ENCODE results near the gene LAD1. TPM values are rescaled to one million over a fixed set of nuclear protein-coding genes. Genes with fewer than 3 reads are reported as not detected.

Gene LAD1
- total and polyA plus RNA-seq, 2 donors (not counting 1 experiment from before 2014, with no cell fraction given), result not detected

DNA sequence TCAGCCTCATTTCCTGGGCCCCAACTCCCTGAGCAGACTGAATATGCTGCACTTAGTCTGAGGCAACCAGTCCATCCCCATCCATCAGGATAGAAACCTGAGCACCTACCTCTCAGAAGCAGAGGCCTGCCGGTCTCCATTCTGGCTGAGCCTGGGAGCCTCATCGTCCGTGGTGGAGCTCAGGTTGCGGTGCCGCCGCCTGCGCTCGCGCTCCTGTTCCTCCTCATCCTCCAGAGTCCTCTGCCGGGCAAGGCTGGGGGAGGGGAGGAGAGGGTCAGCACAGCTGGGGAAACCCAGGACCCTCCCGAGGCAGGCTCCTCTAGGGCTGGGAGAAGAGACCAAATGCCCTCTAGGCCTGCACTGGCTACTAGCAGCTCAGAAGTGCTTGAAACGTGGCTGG is 10.1 kb downstream of the LAD1 start:
- H3K79me2 ChIP-seq (ENCODE audit: control insufficient read depth, insufficient read depth, low read length), result no peaks in the 10 kb centered on the region
- peaks cover 6% of the 10 kb centered on the region for H3K4me1 ChIP-seq (ENCODE audit: control insufficient read depth, extremely low read depth, insufficient read depth, low read length)
- no peak overlapping the region for H3K4me2 ChIP-seq (ENCODE audit: extremely low read depth, insufficient read depth, low read length)
- no peak overlapping the region for H3K27ac ChIP-seq (ENCODE audit: insufficient read depth, low read length)
- no peak overlapping the region for H2AFZ ChIP-seq (ENCODE audit: low read length)
- H3K9ac ChIP-seq (ENCODE audit: insufficient read depth, low read length), result no peak overlapping the region
- no peaks in the 10 kb centered on the region for H4K20me1 ChIP-seq (ENCODE audit: control insufficient read depth, extremely low read depth, insufficient read depth, low read length)
- H3K9me3 ChIP-seq (ENCODE audit: control insufficient read depth, insufficient read depth, low read depth, low read length), result no peaks in the 10 kb centered on the region
- H3K4me3 ChIP-seq (replicated peaks in 1 of 4; ENCODE audit: control extremely low read depth in 1 of 4, insufficient read depth in 1 of 4, low read depth in 3 of 4, low read length in 4 of 4), result no peak overlapping the region
- H3K27me3 ChIP-seq (ENCODE audit: control insufficient read depth, insufficient read depth, low read length), result peaks cover 20% of the 10 kb centered on the region
- TF ChIP-seq, protein P1, sequence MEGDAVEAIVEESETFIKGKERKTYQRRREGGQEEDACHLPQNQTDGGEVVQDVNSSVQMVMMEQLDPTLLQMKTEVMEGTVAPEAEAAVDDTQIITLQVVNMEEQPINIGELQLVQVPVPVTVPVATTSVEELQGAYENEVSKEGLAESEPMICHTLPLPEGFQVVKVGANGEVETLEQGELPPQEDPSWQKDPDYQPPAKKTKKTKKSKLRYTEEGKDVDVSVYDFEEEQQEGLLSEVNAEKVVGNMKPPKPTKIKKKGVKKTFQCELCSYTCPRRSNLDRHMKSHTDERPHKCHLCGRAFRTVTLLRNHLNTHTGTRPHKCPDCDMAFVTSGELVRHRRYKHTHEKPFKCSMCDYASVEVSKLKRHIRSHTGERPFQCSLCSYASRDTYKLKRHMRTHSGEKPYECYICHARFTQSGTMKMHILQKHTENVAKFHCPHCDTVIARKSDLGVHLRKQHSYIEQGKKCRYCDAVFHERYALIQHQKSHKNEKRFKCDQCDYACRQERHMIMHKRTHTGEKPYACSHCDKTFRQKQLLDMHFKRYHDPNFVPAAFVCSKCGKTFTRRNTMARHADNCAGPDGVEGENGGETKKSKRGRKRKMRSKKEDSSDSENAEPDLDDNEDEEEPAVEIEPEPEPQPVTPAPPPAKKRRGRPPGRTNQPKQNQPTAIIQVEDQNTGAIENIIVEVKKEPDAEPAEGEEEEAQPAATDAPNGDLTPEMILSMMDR (conservative IDR thresholded peaks at IDR 0.05 in 1 of 2, IDR thresholded peaks at IDR 0.05 in 1 of 2; ENCODE audit: low read depth in 1 of 2, low read length in 2 of 2), result no peak
- TF ChIP-seq EZH2 (IDR thresholded peaks at IDR 0.05; ENCODE audit: low read length, missing control alignments), result no peak
- no peak for DNase-seq (ENCODE audit: low read depth in 2 of 2)
- no peaks in the 10 kb centered on the region for H3K36me3 ChIP-seq (ENCODE audit: control insufficient read depth, insufficient read depth, low read length)

DNA sequence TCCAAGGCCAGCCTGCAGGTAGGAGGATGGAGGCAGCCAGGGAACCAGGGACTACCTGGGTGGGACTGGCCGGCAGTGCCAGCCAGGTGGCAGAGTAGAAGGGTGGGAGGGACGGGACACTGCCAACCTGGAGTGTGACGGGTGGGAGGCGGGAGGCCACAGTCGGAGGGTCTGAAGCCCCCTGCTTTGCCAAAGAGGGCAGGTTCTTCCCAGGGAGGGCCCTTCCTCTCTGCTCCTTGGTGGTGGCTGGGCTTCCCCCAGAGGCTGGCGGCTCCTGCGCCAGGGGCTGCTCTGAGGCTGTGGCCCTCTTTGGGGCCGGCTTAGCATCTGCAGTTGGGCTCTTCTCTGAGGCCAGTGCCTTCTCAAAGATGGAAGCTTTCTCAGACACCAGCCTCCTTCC is 12.9 kb downstream of the LAD1 start:
- no peaks in the 10 kb centered on the region for H3K36me3 ChIP-seq (ENCODE audit: control insufficient read depth, insufficient read depth, low read length)
- H3K4me2 ChIP-seq (ENCODE audit: extremely low read depth, insufficient read depth, low read length), result no peak overlapping the region
- H3K9ac ChIP-seq (ENCODE audit: insufficient read depth, low read length), result no peak overlapping the region
- DNase-seq (ENCODE audit: low read depth in 2 of 2), result no peak
- no peaks in the 10 kb centered on the region for H3K79me2 ChIP-seq (ENCODE audit: control insufficient read depth, insufficient read depth, low read length)
- peaks cover 14% of the 10 kb centered on the region for H3K4me1 ChIP-seq (ENCODE audit: control insufficient read depth, extremely low read depth, insufficient read depth, low read length)
- no peaks in the 10 kb centered on the region for H3K9me3 ChIP-seq (ENCODE audit: control insufficient read depth, insufficient read depth, low read depth, low read length)
- no peak overlapping the region for H2AFZ ChIP-seq (ENCODE audit: low read length)
- H3K4me3 ChIP-seq (replicated peaks in 1 of 4; ENCODE audit: control extremely low read depth in 1 of 4, insufficient read depth in 1 of 4, low read depth in 3 of 4, low read length in 4 of 4), result no peak overlapping the region
- TF ChIP-seq EZH2 (IDR thresholded peaks at IDR 0.05; ENCODE audit: low read length, missing control alignments), result no peak
- H3K27ac ChIP-seq (ENCODE audit: insufficient read depth, low read length), result no peak overlapping the region
- peaks cover 8% of the 10 kb centered on the region for H3K27me3 ChIP-seq (ENCODE audit: control insufficient read depth, insufficient read depth, low read length)
- H4K20me1 ChIP-seq (ENCODE audit: control insufficient read depth, extremely low read depth, insufficient read depth, low read length), result no peaks in the 10 kb centered on the region

DNA sequence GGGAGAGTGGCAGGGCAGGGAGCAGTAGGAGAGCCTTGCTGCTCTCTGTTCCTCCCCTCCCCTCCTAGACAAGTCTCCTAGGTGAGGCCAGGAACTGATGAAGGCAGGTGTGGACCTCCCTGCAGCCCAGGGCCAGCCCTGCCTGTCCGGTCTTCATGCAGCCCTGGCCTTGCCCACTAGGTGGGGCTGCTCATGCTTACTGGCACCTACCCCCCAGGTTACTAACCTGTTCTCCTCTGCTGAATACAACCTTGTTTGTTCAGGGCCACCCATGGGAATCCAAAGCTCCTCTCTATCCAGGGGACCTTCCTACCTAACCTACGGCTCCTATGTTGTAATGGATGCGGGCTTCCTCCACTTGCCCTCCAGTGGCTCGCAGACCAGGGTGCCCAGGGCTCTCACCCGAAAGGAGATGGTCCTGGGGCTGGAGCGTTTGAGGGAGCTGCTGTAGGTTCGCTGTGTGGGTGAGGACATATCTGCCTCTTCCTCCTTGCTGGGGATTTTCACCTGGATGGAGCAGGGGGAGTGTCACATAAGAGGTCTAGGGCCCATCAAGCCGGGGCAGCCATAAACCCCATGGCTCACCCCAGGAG is 13.7 kb downstream of the LAD1 start:
- Histone ChIP-seq H3K9me3 (ENCODE audit: control insufficient read depth, insufficient read depth, low read depth, low read length) (no peaks in the 10 kb centered on the region), H2AFZ (ENCODE audit: low read length) (no peak overlapping the region)

More for the DNA sequence above, 13.7 kb downstream of the LAD1 start:
- Histone ChIP-seq H3K27me3 (ENCODE audit: control insufficient read depth, insufficient read depth, low read length) (peaks cover under 1% of the 10 kb centered on the region), H3K4me2 (ENCODE audit: extremely low read depth, insufficient read depth, low read length) (no peak overlapping the region), H3K4me3 (replicated peaks in 1 of 4; ENCODE audit: control extremely low read depth in 1 of 4, insufficient read depth in 1 of 4, low read depth in 3 of 4, low read length in 4 of 4) (no peak overlapping the region), H3K9ac (ENCODE audit: insufficient read depth, low read length) (no peak overlapping the region), H3K27ac (ENCODE audit: insufficient read depth, low read length) (no peak overlapping the region), H3K79me2 (ENCODE audit: control insufficient read depth, insufficient read depth, low read length) (no peaks in the 10 kb centered on the region), H3K36me3 (ENCODE audit: control insufficient read depth, insufficient read depth, low read length) (no peaks in the 10 kb centered on the region), H4K20me1 (ENCODE audit: control insufficient read depth, extremely low read depth, insufficient read depth, low read length) (no peaks in the 10 kb centered on the region), H3K4me1 (ENCODE audit: control insufficient read depth, extremely low read depth, insufficient read depth, low read length) (peaks cover 14% of the 10 kb centered on the region)
- DNase-seq (ENCODE audit: low read depth in 2 of 2), result peak in 1 of 2 donors; percentile 20
- no peak for TF ChIP-seq EZH2 (IDR thresholded peaks at IDR 0.05; ENCODE audit: low read length, missing control alignments)
- TF ChIP-seq, protein P1 (conservative IDR thresholded peaks at IDR 0.05 in 1 of 2, IDR thresholded peaks at IDR 0.05 in 1 of 2; ENCODE audit: low read depth in 1 of 2, low read length in 2 of 2), result peak; percentile 62 to 78

Data from fibroblast of lung (primary cell).